D721Med (cell line): ENCODE data around the gene FCRL5.

ENCODE experiments used
- DNase-seq: peaks from one replicate; pipeline ENCODE4 v3.0.0; 2011; ENCODE audit warnings: low spot score; ENCODE audit not compliant: insufficient read length
- FAIRE-seq: peaks from 2 replicates; lab custom pipeline; 2011; peaks lifted over from hg19 to GRCh38; lab: Jason Lieb, UNC
- CTCF ChIP-seq: IDR thresholded peaks from 2 replicates; pipeline ENCODE4 v1.5.1; 2012; ENCODE audit warnings: mild to moderate bottlenecking, control low read depth; ENCODE audit not compliant: insufficient read depth; ENCODE audit errors: missing control alignments

Gene FCRL5

GRCh38 chr1:157584503-157584902, 32.2 kb upstream of the FCRL5 start:
- FAIRE-seq (no peak), DNase-seq (no peak)
- TF ChIP-seq CTCF: no peak

GRCh38 chr1:157580828-157581210, 28.5 kb upstream of the FCRL5 start:
- no peak for DNase-seq
- no peak for TF ChIP-seq CTCF

GRCh38 chr1:157580179-157580827, 28.0 kb upstream of the FCRL5 start:
- peak; percentile 96 for FAIRE-seq
- peak; percentile 96 for TF ChIP-seq CTCF
- DNase-seq: peak; percentile 33

More at GRCh38 chr1:157580828-157581210, 28.5 kb upstream of the FCRL5 start:
- FAIRE-seq: no peak

GRCh38 chr1:157577420-157577819, 25.1 kb upstream of the FCRL5 start:
- DNase-seq (no peak), FAIRE-seq (no peak)
- TF ChIP-seq CTCF: no peak

- no peak for TF ChIP-seq CTCF
Observed at GRCh38 chr1:157575744-157576143, 23.4 kb upstream of the FCRL5 start.

GRCh38 chr1:157574836-157575235, 22.5 kb upstream of the FCRL5 start:
- no peak for TF ChIP-seq CTCF
- no peak for DNase-seq
- no peak for FAIRE-seq

More at GRCh38 chr1:157575744-157576143, 23.4 kb upstream of the FCRL5 start:
- FAIRE-seq: no peak
- no peak for DNase-seq
